ENCODE data around the gene HNRNPD.
"Not testable (repeated sequence)": the region's sequence is repeated elsewhere in the genome, so short reads cannot be mapped to it uniquely, and the experiment has no call there.

DNA sequence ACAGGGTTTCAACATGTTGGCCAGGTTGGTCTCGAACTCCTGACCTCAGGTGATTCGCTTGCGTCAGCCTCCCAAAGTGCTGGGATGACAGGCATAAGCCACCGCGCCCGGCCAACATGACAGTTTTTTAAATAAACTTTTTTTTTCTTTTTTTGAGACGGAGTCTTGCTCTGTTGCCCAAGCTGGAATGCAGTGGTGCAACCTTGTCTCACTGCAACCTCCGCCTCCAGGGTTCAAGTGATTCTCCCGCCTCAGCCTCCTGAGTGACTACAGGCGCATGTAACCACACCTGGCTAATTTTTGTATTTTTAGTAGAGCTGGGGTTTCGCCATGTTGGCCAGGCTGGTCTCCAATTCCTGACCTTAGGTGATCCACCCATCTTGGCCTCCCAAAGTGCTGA lies 7.4 kb downstream of the HNRNPD start:
- TF ChIP-seq KDM1A (IDR thresholded peaks at IDR 0.05; ENCODE audit: low read depth); EHF (CRISPR knock-in tag; IDR thresholded peaks at IDR 0.05); TP53 (CRISPR knock-in tag; IDR thresholded peaks at IDR 0.05); USF2 (IDR thresholded peaks at IDR 0.05); FOSL2 (IDR thresholded peaks at IDR 0.05); FOSL2 (CRISPR knock-in tag; IDR thresholded peaks at IDR 0.05): not testable (repeated sequence)

All from A549 (cell line).